Activated T-helper 1 cell treated with anti-CD3 and anti-CD28 coated beads, Interleukin-12 subunit alpha, Interleukin-12 subunit beta, Interleukin-2, Interleukin-4 antibody, amounts not matched to agents 30 ng/mL and 10 ng/mL and 1 ng/mL, durations not matched to agents 14 hours and 24 hours and 36 hours (primary cell): ENCODE results near the gene CEL. TPM values are rescaled to one million over a fixed set of nuclear protein-coding genes. Genes with fewer than 3 reads are reported as not detected.
"Not testable (repeated sequence)": the region's sequence is repeated elsewhere in the genome, so short reads cannot be mapped to it uniquely, and the experiment has no call there.

Experiments
- DNase-seq: peaks from one replicate; pipeline ENCODE4 v3.0.0; 2021; ENCODE audit warnings: low spot score
- H3K27ac Mint-ChIP-seq: one replicate; pipeline ENCODE4 v1.8.0; 2021; ENCODE audit warnings: mild to moderate bottlenecking, mixed read lengths
- H3K27me3 Mint-ChIP-seq: one replicate; pipeline ENCODE4 v1.8.0; 2022; ENCODE audit warnings: mild to moderate bottlenecking, moderate library complexity, mixed read lengths; ENCODE audit not compliant: insufficient read depth
- H3K36me3 Mint-ChIP-seq: one replicate; pipeline ENCODE4 v1.8.0; 2021; ENCODE audit warnings: low read depth, mixed read lengths
- H3K4me1 Mint-ChIP-seq: one replicate; pipeline ENCODE4 v1.8.0; 2021; ENCODE audit warnings: low read depth, mixed read lengths
- H3K4me3 Mint-ChIP-seq: one replicate; pipeline ENCODE4 v1.8.0; 2021; ENCODE audit warnings: mild to moderate bottlenecking, moderate library complexity, mixed read lengths
- H3K9me3 Mint-ChIP-seq: one replicate; pipeline ENCODE4 v1.8.0; 2021; ENCODE audit warnings: mixed read lengths
- intact Hi-C: fragments of 100-400 bp; cut with micrococcal nuclease; formaldehyde crosslinking; loops from one replicate; pipeline ENCODE4 v1.15.1; 2024
- total RNA-seq: library from RNA; stranded (reverse); gene quantifications from 2 replicates; pipeline ENCODE4 v1.2.3, GENCODE V29; 2022

CEL gene
- total RNA-seq, 1 donor from 2014 or later, result 2.0 TPM

GRCh38 chr9:133081957-133082644 lies 20.3 kb downstream of the CEL start:
- H3K4me1 Mint-ChIP-seq, H3K27ac Mint-ChIP-seq, H3K4me3 Mint-ChIP-seq, H3K36me3 Mint-ChIP-seq, DNase-seq, intact Hi-C loops, H3K27me3 Mint-ChIP-seq, H3K9me3 Mint-ChIP-seq: not testable (repeated sequence)

DNA sequence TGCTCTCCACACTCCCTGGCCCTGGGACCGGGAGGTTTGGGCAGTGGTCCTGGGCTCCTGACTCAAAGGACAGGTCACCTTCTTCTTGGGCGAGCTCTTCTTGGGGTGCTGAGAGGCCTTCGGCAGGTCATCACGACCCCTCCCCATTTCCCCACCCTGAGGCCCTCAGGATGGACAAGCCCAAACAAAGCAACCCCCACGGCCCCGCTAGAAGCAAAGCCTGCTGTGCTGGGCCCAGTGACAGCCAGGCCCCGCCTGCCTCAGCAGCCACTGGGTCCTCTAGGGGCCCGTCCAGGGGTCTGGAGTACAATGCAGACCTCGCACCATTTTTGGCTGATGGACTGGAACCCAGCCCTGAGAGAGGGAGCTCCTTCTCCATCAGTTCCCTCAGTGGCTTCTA lies 21.9 kb downstream of the CEL start:
- H3K4me3 Mint-ChIP-seq, H3K27ac Mint-ChIP-seq, H3K9me3 Mint-ChIP-seq, H3K36me3 Mint-ChIP-seq, H3K27me3 Mint-ChIP-seq, H3K4me1 Mint-ChIP-seq, intact Hi-C loops, DNase-seq: not testable (repeated sequence)

DNA sequence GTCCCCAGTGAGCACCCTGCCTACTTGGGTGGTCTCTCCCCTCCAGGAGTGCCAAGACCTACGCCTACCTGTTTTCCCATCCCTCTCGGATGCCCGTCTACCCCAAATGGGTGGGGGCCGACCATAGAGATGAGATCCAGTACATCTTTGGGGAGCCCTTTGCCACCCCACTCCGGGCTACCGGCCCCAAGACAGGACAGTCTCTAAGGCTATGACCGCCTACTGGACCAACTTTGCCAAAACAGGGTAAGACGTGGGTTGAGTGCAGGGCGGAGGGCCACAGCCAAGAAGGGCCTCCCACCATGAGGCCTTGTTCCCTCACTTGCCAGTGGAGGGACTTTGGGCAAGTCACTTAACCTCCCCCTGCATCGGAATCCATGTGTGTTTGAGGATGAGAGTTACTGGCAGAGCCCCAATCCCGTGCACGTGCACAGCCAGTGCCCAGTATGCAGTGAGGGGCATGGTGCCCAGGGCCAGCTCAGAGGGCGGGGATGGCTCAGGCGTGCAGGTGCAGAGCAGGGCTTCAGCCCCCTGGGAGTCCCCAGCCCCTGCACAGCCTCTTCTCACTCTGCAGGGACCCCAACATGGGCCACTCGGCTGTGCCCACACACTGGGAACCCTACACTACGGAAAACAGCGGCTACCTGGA lies 24.6 kb downstream of the CEL start:
- intact Hi-C loops, H3K27me3 Mint-ChIP-seq, H3K27ac Mint-ChIP-seq, H3K4me1 Mint-ChIP-seq, H3K36me3 Mint-ChIP-seq, H3K9me3 Mint-ChIP-seq, H3K4me3 Mint-ChIP-seq, DNase-seq: not testable (repeated sequence)

DNA sequence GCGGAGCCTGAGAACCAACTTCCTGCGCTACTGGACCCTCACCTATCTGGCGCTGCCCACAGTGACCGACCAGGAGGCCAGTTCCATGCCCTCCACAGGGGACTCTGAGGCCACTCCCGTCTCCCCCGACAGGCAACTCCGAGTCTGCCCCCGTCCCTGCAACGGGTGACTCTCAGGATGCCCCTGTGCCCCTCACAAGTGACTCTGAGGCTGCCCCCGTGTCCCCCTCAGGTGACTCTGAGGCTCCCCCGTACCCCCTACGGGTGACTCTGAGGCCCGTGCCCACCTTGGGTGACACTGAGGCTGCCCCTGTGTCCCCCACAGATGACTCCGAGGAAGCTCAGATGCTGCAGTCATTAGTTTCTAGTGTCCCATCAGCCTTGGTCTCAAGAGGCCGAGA lies 25.1 kb downstream of the CEL start:
- Mint-ChIP-seq H3K27me3 (no peaks in the 10 kb centered on the region), H3K9me3 (no peaks in the 10 kb centered on the region), H3K4me3 (no peak overlapping the region), H3K27ac (no peak overlapping the region), H3K4me1 (no peaks in the 10 kb centered on the region), H3K36me3 (no peaks in the 10 kb centered on the region)
- no peak for DNase-seq
- intact Hi-C loops, result no loop called here

- Mint-ChIP-seq H3K36me3 (no peaks in the 10 kb centered on the region), H3K27me3 (no peaks in the 10 kb centered on the region), H3K27ac (no peak overlapping the region), H3K4me1 (no peaks in the 10 kb centered on the region), H3K4me3 (no peak overlapping the region), H3K9me3 (no peaks in the 10 kb centered on the region)
- DNase-seq, result no peak
- intact Hi-C loops, result no loop called here
Measured at GRCh38 chr9:133087429-133088145, 25.8 kb downstream of the CEL start.

- H3K27ac Mint-ChIP-seq, result no peak overlapping the region
- DNase-seq, result no peak
Measured at GRCh38 chr9:133088146-133088750, 26.5 kb downstream of the CEL start.

DNA sequence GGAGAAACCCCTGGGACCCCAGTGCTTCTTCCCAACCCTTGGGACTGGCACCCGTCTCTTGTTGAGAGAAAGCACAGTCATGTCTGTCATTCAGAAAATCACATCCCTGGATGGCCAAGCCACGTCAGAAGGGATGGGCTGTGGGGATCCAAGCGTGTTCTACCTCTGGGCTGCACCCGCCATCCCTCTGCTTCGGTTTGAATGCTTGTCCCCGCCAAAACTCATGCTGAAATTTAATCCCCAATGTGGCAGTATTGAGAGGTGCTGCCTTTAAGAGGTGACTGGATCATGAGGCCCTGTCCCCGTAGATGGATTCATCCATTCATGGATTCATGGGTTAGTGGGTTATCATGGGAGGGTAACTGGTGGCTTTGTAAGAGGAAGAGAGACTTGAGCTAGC lies 27.0 kb downstream of the CEL start:
- Mint-ChIP-seq H3K9me3 (no peaks in the 10 kb centered on the region), H3K4me3 (no peak overlapping the region), H3K27me3 (no peaks in the 10 kb centered on the region), H3K27ac (no peak overlapping the region), H3K4me1 (no peaks in the 10 kb centered on the region), H3K36me3 (no peaks in the 10 kb centered on the region)
- DNase-seq, result no peak
- intact Hi-C loops, result no loop called here

More at GRCh38 chr9:133088146-133088750, 26.5 kb downstream of the CEL start:
- Mint-ChIP-seq H3K27me3 (no peaks in the 10 kb centered on the region), H3K4me1 (no peaks in the 10 kb centered on the region), H3K36me3 (no peaks in the 10 kb centered on the region), H3K4me3 (no peak overlapping the region), H3K9me3 (no peaks in the 10 kb centered on the region)
- intact Hi-C loops, result no loop called here

GRCh38 chr9:133089271-133089671 lies 27.5 kb downstream of the CEL start:
- Mint-ChIP-seq H3K9me3 (no peaks in the 10 kb centered on the region), H3K4me1 (no peaks in the 10 kb centered on the region), H3K27me3 (no peaks in the 10 kb centered on the region), H3K4me3 (no peak overlapping the region), H3K36me3 (no peaks in the 10 kb centered on the region), H3K27ac (no peak overlapping the region)
- intact Hi-C loops, result no loop called here
- no peak for DNase-seq

GRCh38 chr9:133090187-133090586 lies 28.4 kb downstream of the CEL start:
- intact Hi-C loops, result no loop called here

GRCh38 chr9:133090752-133091385 lies 29.1 kb downstream of the CEL start:
- no peak for DNase-seq
- H3K27ac Mint-ChIP-seq, result no peak overlapping the region
- intact Hi-C loops, result no loop called here
- no peaks in the 10 kb centered on the region for H3K27me3 Mint-ChIP-seq
- H3K4me3 Mint-ChIP-seq, result no peak overlapping the region
- H3K36me3 Mint-ChIP-seq, result peaks cover under 1% of the 10 kb centered on the region
- no peaks in the 10 kb centered on the region for H3K4me1 Mint-ChIP-seq
- H3K9me3 Mint-ChIP-seq, result peaks cover under 1% of the 10 kb centered on the region

More at GRCh38 chr9:133090187-133090586, 28.4 kb downstream of the CEL start:
- Mint-ChIP-seq H3K36me3 (no peaks in the 10 kb centered on the region), H3K9me3 (no peaks in the 10 kb centered on the region), H3K4me3 (no peak overlapping the region), H3K4me1 (no peaks in the 10 kb centered on the region), H3K27ac (no peak overlapping the region), H3K27me3 (no peaks in the 10 kb centered on the region)
- no peak for DNase-seq

DNA sequence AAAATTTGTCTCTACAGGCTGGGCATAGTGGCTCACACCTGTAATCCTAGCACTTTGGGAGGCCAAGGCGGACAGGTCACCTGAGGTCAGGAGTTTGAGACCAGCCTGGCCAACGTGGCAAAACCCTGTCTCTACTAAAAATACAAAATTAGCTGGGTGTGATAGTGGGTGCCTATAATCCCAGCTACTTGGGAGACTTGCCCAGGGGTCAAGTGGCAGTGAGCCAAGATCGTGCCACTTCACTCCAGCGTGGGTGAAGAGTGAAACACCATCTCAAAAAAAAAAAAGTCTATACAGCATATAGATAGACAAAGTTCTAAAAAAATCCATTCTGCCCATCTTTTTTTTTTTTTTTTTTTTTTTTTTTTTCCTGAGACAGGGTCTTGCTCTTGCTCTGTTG lies 32.6 kb downstream of the CEL start:
- H3K36me3 Mint-ChIP-seq, result peaks cover 32% of the 10 kb centered on the region
- H3K27ac Mint-ChIP-seq, intact Hi-C loops, H3K9me3 Mint-ChIP-seq, DNase-seq, H3K27me3 Mint-ChIP-seq, H3K4me1 Mint-ChIP-seq, H3K4me3 Mint-ChIP-seq: not testable (repeated sequence)

DNA sequence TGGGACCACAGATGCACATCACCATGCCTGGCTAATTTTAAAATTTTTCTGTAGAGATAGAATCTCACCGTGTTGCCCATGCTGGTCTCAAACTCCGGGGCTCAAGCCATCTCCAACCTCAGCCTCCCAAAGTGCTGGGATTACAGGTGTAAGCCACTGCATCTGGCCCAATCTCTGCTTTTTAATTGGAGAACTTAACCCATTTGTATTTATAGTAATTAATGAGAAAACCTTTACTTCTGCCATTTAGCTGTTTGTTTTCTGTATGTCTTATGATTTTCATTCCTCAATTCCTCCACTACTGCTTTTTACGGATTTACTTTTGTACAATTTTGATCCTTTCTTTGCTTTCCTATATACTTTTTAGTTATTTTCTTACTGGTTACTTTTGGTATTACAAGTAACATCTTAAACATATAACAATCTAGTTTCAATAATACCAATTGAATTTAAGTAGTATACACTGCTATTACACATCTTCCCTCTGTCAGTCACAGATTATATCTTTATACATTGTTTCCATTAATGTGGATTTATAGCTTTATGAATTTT lies 33.1 kb downstream of the CEL start:
- Mint-ChIP-seq H3K27me3 (no peaks in the 10 kb centered on the region), H3K36me3 (peaks cover 35% of the 10 kb centered on the region), H3K4me1 (no peaks in the 10 kb centered on the region), H3K27ac (no peak overlapping the region), H3K9me3 (peaks cover 8% of the 10 kb centered on the region), H3K4me3 (no peak overlapping the region)
- DNase-seq, result no peak
- intact Hi-C loops, result no loop called here
